Breast epithelium (tissue), 3 donors: Measurements from ENCODE around the gene PATJ.

Experiments
- CTCF ChIP-seq, 3 donors: fragments of 450-650 bp; IDR thresholded peaks; one replicate each; pipeline ENCODE4 v1.5.1; 2016 to 2017; ENCODE audit warnings: antibody characterized with exemption in 3 of 3, mild to moderate bottlenecking in 3 of 3, moderate library complexity in 3 of 3
- POLR2A ChIP-seq: fragments of 450-650 bp; IDR thresholded peaks from one replicate; pipeline ENCODE4 v1.6.1; 2016; ENCODE audit warnings: antibody characterized with exemption, mild to moderate bottlenecking, moderate library complexity

GRCh38 chr1:61756773-61757172, 14.5 kb downstream of the PATJ start:
- TF ChIP-seq POLR2A, result no peak
- TF ChIP-seq CTCF (IDR thresholded peaks at IDR 0.05), result no peak
